Astrocyte (in vitro differentiated cells and primary cell): Measurements from ENCODE around the gene PHB1. TPM values are rescaled to one million over a fixed set of nuclear protein-coding genes. Genes with fewer than 3 reads are reported as not detected.
A peak's percentile ranks its signal among the peaks of the same experiment; 100 is the strongest.

Experiments
- DNase-seq: peaks from one replicate; pipeline ENCODE4 v3.0.0-alpha.2; 2010; ENCODE audit warnings: low read depth
- FAIRE-seq: peaks from 2 replicates; lab custom pipeline; 2011; peaks lifted over from hg19 to GRCh38; lab: Jason Lieb, UNC
- H2AFZ ChIP-seq: 2 replicates; pipeline ENCODE4 v1.6.0; 2012; ENCODE audit warnings: low read depth, low read length, inconsistent platforms
- H3K27ac ChIP-seq: 2 replicates; pipeline ENCODE4 v1.5.1; 2011; ENCODE audit warnings: low read depth, low read length, inconsistent platforms
- H3K27me3 ChIP-seq: 2 replicates; pipeline ENCODE4 v1.6.0; 2011; ENCODE audit warnings: low read length, inconsistent platforms; ENCODE audit not compliant: insufficient read depth
- H3K36me3 ChIP-seq: 2 replicates; pipeline ENCODE4 v1.5.1; 2011; ENCODE audit warnings: low read length, inconsistent platforms; ENCODE audit not compliant: insufficient read depth
- H3K4me1 ChIP-seq: 2 replicates; pipeline ENCODE4 v1.5.1; 2011; ENCODE audit warnings: low read length, inconsistent platforms; ENCODE audit not compliant: insufficient read depth
- H3K4me2 ChIP-seq: 2 replicates; pipeline ENCODE4 v1.6.0; 2012; ENCODE audit warnings: low read length, inconsistent platforms
- H3K4me3 ChIP-seq: 2 replicates; pipeline ENCODE4 v1.5.1; 2011; ENCODE audit warnings: low read depth, mild to moderate bottlenecking, low read length, inconsistent platforms; ENCODE audit not compliant: insufficient read depth
- H3K79me2 ChIP-seq: 2 replicates; pipeline ENCODE4 v1.6.0; 2012; ENCODE audit warnings: mild to moderate bottlenecking, low read length, inconsistent platforms; ENCODE audit not compliant: insufficient read depth
- H3K9ac ChIP-seq: 2 replicates; pipeline ENCODE4 v1.6.0; 2012; ENCODE audit warnings: mild to moderate bottlenecking, low read length, inconsistent platforms
- H3K9me3 ChIP-seq: 2 replicates; pipeline ENCODE4 v1.5.1; 2012; ENCODE audit warnings: low read depth, mild to moderate bottlenecking, low read length, inconsistent platforms; ENCODE audit not compliant: insufficient read depth
- H4K20me1 ChIP-seq: 2 replicates; pipeline ENCODE4 v1.6.0; 2012; ENCODE audit warnings: low read length, inconsistent platforms; ENCODE audit not compliant: insufficient read depth
- H3K27ac Mint-ChIP-seq: one replicate; pipeline ENCODE4 v1.8.0; 2021; ENCODE audit warnings: mild to moderate bottlenecking, mixed read lengths; ENCODE audit not compliant: unreplicated experiment
- H3K27me3 Mint-ChIP-seq: one replicate; pipeline ENCODE4 v1.8.0; 2021; ENCODE audit warnings: low read depth, mixed read lengths; ENCODE audit not compliant: unreplicated experiment
- H3K36me3 Mint-ChIP-seq: one replicate; pipeline ENCODE4 v1.8.0; 2021; ENCODE audit warnings: low read depth, mixed read lengths; ENCODE audit not compliant: unreplicated experiment
- H3K4me1 Mint-ChIP-seq: one replicate; pipeline ENCODE4 v1.8.0; 2021; ENCODE audit warnings: low read depth, mixed read lengths; ENCODE audit not compliant: unreplicated experiment
- H3K4me3 Mint-ChIP-seq: one replicate; pipeline ENCODE4 v1.8.0; 2021; ENCODE audit warnings: mild to moderate bottlenecking, moderate library complexity, mixed read lengths; ENCODE audit not compliant: unreplicated experiment
- H3K9me3 Mint-ChIP-seq: one replicate; pipeline ENCODE4 v1.8.0; 2021; ENCODE audit warnings: mild to moderate bottlenecking, mixed read lengths; ENCODE audit not compliant: unreplicated experiment
- CTCF ChIP-seq: IDR thresholded peaks from 2 replicates; pipeline ENCODE4 v1.5.1; 2011; ENCODE audit warnings: low read depth, mild to moderate bottlenecking, inconsistent platforms, low read length, moderate library complexity; ENCODE audit not compliant: insufficient read depth
- EZH2 ChIP-seq: IDR thresholded peaks from 2 replicates; pipeline ENCODE4 v1.6.1; 2012; ENCODE audit warnings: mild to moderate bottlenecking, low read length, inconsistent platforms; ENCODE audit not compliant: insufficient read depth
- total RNA-seq: library from RNA; stranded (reverse); gene quantifications from 2 replicates; pipeline ENCODE4 v1.2.1, GENCODE V29; 2021

PHB1 gene
- total RNA-seq, 1 donor from 2014 or later = 227 TPM

GRCh38 chr17:49452201-49452600 lies 37.5 kb upstream of the PHB1 start:
- no peak overlapping the region for H2AFZ ChIP-seq
- H3K4me2 ChIP-seq = no peak overlapping the region
- no peak overlapping the region for H3K27ac ChIP-seq
- H4K20me1 ChIP-seq = peaks cover 2% of the 10 kb centered on the region
- no peaks in the 10 kb centered on the region for H3K79me2 ChIP-seq
- Mint-ChIP-seq H3K9me3 (no peaks in the 10 kb centered on the region), H3K27me3 (peaks cover 20% of the 10 kb centered on the region), H3K4me3 (no peak overlapping the region), H3K36me3 (peaks cover 1% of the 10 kb centered on the region), H3K27ac (no peak overlapping the region), H3K4me1 (peaks cover 23% of the 10 kb centered on the region)
- H3K4me1 ChIP-seq = peaks cover 26% of the 10 kb centered on the region
- no peaks in the 10 kb centered on the region for H3K9me3 ChIP-seq
- H3K9ac ChIP-seq = no peak overlapping the region
- H3K4me3 ChIP-seq = no peak overlapping the region
- FAIRE-seq (no peak), DNase-seq (no peak)
- H3K27me3 ChIP-seq = peaks cover 2% of the 10 kb centered on the region
- TF ChIP-seq EZH2 = no peak
- TF ChIP-seq CTCF = no peak
- no peaks in the 10 kb centered on the region for H3K36me3 ChIP-seq

GRCh38 chr17:49450735-49451134 lies 36.1 kb upstream of the PHB1 start:
- TF ChIP-seq EZH2 (no peak), CTCF (no peak)
- peaks cover 12% of the 10 kb centered on the region for H3K4me1 Mint-ChIP-seq
- H3K27me3 Mint-ChIP-seq = peaks cover 17% of the 10 kb centered on the region
- H3K9me3 Mint-ChIP-seq = no peaks in the 10 kb centered on the region
- H3K36me3 ChIP-seq = no peaks in the 10 kb centered on the region
- DNase-seq = peak; percentile 31
- no peaks in the 10 kb centered on the region for H3K79me2 ChIP-seq
- no peaks in the 10 kb centered on the region for H3K9me3 ChIP-seq
- no peak overlapping the region for H3K27ac ChIP-seq
- peak overlapping the region; percentile 25 for H2AFZ ChIP-seq
- no peaks in the 10 kb centered on the region for H4K20me1 ChIP-seq
- FAIRE-seq = no peak
- no peaks in the 10 kb centered on the region for H3K36me3 Mint-ChIP-seq
- no peak overlapping the region for H3K9ac ChIP-seq
- H3K4me2 ChIP-seq = no peak overlapping the region
- peaks cover 15% of the 10 kb centered on the region for H3K4me1 ChIP-seq
- H3K27ac Mint-ChIP-seq = no peak overlapping the region
- H3K4me3 ChIP-seq = no peak overlapping the region
- H3K27me3 ChIP-seq = peaks cover 9% of the 10 kb centered on the region
- H3K4me3 Mint-ChIP-seq = no peak overlapping the region

GRCh38 chr17:49450181-49450580 lies 35.5 kb upstream of the PHB1 start:
- no peaks in the 10 kb centered on the region for H3K36me3 ChIP-seq
- no peak overlapping the region for H3K4me3 ChIP-seq
- FAIRE-seq (no peak), DNase-seq (no peak)
- peaks cover 9% of the 10 kb centered on the region for H3K27me3 ChIP-seq
- H4K20me1 ChIP-seq = no peaks in the 10 kb centered on the region
- H3K9me3 Mint-ChIP-seq = no peaks in the 10 kb centered on the region
- peaks cover 18% of the 10 kb centered on the region for H3K27me3 Mint-ChIP-seq
- H3K27ac Mint-ChIP-seq = no peak overlapping the region
- H3K4me3 Mint-ChIP-seq = no peak overlapping the region
- H3K4me1 ChIP-seq = peaks cover 12% of the 10 kb centered on the region
- H3K4me2 ChIP-seq = no peak overlapping the region
- no peak overlapping the region for H3K9ac ChIP-seq
- no peaks in the 10 kb centered on the region for H3K36me3 Mint-ChIP-seq
- H3K9me3 ChIP-seq = no peaks in the 10 kb centered on the region
- H3K4me1 Mint-ChIP-seq = peaks cover 11% of the 10 kb centered on the region
- TF ChIP-seq CTCF (no peak), EZH2 (no peak)
- no peak overlapping the region for H3K27ac ChIP-seq
- H2AFZ ChIP-seq = no peak overlapping the region
- H3K79me2 ChIP-seq = no peaks in the 10 kb centered on the region
